CD1c-positive myeloid dendritic cell (primary cell): ENCODE data around the gene ALLC.
A peak's percentile ranks its signal among the peaks of the same experiment; 100 is the strongest.

ENCODE experiments used
- DNase-seq: peaks from one replicate; pipeline ENCODE4 v3.0.0-alpha.2; 2016; ENCODE audit errors: extremely low spot score

Gene ALLC

GRCh38 chr2:3639653-3640052, 18.3 kb upstream of the ALLC start:
- DNase-seq, result no peak

GRCh38 chr2:3641181-3641580, 16.8 kb upstream of the ALLC start:
- no peak for DNase-seq

- DNase-seq, result no peak
Observed at GRCh38 chr2:3641841-3642421, 16.1 kb upstream of the ALLC start.

DNA sequence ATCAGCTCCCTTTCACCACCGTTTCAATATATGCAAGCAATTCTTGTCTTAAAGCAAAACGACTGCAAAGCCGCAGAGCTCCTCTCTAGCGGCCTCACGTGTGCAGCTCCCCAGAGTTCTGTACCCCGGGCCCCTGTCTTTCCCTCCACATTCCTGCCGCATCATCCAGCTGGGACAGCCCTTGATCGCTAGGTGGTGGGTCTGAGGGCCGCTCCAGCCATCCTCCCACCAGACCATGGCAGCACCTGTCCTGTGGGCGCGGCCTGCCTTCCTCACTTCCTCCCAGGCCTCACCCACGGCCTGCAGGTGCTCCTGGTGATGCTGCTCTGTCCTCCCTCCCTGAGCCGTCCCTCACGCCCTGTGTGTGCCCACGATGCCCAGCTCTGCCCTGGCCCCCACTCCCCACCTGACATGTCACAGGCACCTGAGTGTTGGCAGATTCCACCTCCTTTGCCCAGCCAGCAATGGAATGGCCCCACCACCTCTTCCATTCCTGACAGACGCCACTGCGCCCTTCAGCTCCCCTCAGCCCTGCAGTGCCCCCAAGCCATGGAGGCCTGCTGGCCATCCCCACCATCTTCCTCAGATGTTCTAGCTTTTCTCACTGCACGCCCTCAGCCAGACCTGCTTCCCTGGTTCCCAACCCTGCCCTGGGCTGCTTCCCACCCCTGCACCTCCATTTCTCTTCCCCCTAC, 15.3 kb upstream of the ALLC start:
- no peak for DNase-seq

- no peak for DNase-seq
Observed at GRCh38 chr2:3643371-3644245, 14.4 kb upstream of the ALLC start.

- DNase-seq, result no peak
Observed at GRCh38 chr2:3644246-3644525, 13.8 kb upstream of the ALLC start.

- DNase-seq, result no peak
Observed at GRCh38 chr2:3644891-3645605, 13.0 kb upstream of the ALLC start.

- DNase-seq, result no peak
Observed at GRCh38 chr2:3645745-3646389, 12.1 kb upstream of the ALLC start.

DNA sequence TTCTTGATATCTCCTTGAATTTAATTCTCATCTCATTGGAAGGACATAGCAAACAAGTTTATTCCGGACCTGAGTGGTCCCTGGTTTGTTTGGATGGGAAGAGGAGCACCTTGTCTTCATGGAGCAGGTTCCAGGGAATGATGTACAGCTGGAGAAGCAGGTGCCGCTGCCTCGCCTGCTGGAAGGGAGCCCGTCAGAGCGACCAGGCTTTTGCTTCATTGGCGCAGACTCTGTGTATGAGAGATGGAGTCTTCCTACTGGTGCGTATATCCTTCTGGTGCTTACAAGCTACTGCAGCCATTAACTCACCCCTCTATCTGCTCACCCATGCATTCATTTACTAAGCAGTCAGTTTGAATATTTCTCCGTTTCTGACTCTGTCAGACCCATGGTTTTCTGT, 11.6 kb upstream of the ALLC start:
- DNase-seq, result no peak

DNA sequence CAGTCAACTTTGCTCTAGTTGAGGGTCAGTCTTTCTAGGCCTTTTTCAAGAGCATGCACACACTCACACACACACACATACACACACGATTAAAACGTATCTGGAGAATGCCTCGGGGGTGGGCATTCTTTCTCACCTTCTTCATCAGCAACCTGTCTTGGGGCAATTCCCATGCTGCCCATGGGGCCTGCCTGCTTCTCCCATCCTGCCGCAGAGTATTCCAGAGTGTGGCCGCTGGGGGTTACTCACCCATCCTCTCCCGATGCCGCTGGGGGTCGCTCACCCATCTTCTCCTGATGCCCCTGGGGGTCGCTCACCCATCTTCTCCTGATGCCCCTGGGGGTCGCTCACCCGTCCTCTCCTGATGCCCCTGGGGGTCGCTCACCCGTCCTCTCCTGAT, 10.8 kb upstream of the ALLC start:
- DNase-seq, result no peak

DNA sequence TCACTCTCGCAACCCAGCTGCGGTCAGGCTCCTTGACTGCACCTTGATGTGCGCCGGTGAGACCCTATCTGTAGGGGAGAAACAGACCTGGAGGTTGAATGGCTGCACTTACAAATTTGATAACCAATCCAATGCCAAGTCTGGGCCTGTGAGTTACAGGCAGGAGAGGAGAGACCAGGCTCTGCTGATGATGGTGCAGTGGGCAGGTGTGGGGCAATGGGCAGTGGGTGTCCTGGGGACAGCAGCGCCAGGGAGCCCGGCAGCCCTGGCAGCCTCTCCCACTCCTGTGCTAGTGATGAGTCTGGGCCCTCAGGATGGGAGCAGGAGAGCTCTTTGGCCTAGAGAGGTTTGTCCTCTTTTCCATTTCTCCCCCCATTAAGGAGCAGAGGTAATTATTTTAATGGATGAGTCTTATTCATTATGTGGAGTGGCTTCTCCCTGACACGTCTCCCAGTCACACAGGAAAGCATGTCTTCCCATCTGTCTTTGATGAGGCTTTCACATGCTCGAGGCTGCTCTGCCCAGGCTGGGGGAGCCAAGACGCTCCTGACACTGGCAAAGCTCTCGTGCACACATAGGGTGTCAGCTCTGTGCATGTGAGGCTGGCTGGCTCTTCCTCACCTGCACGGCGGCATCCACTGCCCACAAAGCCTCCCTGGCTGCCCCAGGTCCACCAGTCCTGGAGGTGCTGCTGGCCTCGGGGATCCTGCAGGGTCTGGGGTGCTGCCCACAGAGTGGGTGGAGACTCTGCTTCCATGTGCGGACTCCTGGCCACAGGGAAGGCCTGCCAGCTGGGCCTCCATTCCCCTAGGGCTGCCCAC, 10.0 kb upstream of the ALLC start:
- no peak for DNase-seq

DNA sequence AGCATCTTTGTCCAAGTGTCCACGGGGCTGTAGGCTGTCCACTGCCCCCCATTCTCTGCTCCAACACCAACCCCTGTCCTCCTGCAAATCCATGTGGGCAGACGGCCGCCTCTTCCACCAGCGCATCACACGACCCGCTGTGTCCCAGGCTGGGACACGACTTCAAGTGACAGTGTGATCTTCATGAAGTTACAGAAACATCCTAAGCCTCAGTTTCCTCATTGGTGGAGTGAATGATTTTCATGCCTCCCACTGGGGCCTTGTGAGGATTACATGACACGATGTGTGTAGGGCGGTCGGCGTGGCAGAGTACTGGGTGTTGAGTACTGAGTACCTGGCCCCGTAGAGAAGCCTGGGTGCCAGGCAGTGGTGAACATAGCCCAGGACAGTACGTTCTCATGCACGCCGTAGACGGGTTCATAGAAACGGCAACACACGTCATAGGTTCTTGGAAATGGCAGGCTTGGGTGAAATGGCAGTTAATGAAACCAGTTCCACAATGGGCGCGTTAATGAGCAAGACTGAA, 9.3 kb upstream of the ALLC start:
- DNase-seq, result no peak

GRCh38 chr2:3649581-3649980, 8.4 kb upstream of the ALLC start:
- DNase-seq, result no peak

DNA sequence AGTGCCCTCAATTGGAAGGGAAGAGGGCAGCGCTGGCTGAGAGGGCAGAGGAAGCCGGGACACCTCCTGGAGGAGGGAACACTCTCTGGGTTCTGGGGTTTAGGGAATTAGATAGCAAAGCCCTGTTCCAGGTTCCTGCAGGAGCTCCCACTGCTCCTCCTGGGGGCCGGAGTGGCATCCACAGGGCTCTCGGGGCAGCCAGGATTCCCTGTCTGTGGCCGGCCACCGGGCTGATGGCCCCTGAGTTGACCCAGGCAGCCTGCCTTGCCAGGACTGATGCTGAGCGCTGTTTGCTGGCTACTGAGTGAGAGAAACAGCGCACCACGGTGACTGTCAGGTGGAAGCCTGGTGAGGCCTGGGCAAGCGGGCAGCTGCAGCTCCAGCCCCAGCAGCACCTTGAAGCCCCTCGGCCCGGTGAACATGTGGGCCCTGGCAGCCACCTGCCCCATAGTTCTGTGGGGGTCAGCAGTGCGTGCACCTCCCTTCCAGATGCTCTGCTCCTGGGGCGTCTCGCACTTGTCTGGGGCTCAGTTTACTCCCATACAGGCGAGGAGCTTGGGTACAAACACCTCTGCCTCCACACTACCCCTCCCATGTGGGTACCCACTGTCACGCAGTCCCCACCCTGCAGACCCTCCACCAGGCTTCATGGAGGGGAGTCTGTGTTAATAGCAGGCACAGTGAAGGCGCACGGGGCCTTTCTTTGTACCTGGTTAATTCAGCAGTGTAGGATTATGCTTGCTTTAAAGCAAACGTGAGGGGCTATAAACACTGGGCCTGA, 7.7 kb upstream of the ALLC start:
- DNase-seq, result no peak

- peak; percentile 78 for DNase-seq
Observed at GRCh38 chr2:3651691-3652648, 6.0 kb upstream of the ALLC start.

GRCh38 chr2:3652896-3653625, 4.9 kb upstream of the ALLC start:
- no peak for DNase-seq

DNA sequence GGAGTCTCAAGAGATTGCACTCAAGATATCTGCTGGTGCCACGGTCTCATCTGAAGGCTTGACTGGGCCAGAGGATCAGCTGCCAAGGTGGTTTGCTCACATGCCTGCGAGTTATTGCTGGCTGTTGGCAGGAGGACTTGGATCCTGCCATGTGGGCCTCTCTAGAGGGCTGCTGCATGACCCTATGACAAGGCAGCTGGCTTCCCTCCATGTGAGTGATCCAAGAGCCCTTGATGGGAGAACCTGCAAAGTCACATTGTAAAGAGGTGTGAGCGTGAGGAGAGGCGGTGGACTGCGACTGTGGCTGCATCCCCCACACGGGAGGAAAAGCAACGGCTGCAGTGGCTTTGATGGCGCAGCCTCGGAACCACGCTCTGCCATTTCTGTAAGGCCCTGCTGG, 4.0 kb upstream of the ALLC start:
- DNase-seq, result no peak

- DNase-seq, result no peak
Observed at GRCh38 chr2:3654531-3655225, 3.3 kb upstream of the ALLC start.
